Measurements from ENCODE around the gene ITGAD.
A peak's percentile ranks its signal among the peaks of the same experiment; 100 is the strongest.

ITGAD gene

DNA sequence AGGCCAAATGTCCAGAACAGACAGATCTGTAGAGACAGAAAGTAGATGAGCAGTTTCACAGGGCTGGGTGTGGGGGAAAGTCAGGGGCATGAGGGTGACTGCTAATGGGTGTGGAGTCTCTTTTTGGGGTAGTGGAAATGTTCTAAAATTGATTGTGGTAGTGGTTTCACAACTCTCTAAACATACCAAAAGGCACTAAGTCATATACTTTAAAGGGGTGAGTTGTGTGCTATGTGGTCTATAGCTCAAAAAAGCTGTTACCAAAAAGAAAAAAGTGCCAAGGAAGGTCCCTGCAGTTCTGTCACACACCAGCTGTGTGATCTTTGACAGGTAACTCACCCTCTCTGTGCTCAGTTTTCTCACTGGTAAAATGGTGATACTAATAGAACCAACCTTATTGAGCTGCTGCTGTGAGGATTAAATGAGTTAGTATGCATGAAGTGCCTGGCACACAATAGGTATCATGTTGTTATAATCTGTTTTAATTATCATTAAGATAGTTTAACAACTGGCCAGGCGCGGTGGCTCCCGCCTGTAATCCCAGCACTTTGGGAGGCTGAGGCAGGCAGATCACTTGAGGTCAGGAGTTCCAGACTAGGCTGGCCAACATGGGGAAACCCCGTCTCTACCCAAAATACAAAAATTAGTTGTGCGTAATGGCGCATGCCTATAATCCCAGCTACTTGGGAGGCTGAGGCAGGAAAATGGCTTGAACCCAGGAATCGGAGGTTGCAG lies 27.8 kb upstream of the ITGAD start:
- no peak for DNase-seq

GRCh38 chr16:31367853-31368252 lies 25.3 kb upstream of the ITGAD start:
- DNase-seq = peak in 1 of 14 donors; percentile 10

DNA sequence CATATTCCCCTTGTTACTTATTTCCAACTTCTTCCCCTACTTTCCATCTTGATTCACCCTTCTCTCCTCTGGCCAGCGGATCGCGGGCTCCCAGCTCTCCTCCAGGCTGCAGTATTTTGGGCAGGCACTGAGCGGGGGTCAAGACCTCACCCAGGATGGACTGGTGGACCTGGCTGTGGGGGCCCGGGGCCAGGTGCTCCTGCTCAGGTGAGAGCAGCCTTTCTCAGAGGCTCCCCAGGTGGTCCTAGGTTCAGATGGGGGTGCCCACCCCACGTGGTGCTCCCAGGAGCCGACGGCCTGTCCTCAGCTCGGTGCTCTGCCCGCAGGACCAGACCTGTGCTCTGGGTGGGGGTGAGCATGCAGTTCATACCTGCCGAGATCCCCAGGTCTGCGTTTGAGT lies 22.1 kb upstream of the ITGAD start:
- no peak for DNase-seq

DNA sequence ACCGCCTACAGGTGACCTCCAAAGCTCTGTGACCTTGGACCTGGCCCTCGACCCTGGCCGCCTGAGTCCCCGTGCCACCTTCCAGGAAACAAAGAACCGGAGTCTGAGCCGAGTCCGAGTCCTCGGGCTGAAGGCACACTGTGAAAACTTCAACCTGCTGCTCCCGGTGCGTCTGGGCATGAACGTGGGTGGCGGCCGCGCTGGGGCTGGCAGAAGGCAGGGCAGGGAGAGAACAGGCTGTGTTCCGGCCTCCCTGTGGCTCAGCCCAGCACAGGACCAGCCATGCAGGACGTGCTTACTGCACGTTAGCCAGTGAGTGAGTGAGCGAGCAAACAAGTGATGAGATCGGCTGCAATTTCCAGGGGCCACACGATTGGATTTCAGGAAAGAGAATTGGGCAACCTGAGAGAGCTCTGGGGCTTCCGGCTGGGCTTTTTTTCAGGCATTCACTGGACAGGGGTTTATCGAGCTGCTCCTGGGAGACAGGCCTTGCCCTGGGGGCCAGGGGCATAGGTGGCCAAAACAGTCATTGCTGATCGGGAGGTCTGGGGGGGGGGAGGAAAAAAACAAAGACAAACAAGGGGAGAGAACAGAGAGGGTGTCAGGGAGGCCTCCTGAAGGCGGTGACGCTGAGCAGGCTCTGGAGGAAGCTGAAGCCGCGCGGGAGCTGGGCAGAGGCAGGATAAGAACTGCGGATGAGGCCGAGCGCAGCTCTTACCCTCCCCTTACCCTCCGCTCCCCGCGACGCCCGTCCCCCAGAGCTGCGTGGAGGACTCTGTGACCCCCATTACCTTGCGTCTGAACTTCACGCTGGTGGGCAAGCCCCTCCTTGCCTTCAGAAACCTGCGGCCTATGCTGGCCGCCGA lies 21.3 kb upstream of the ITGAD start:
- DNase-seq = peak in 1 of 14 donors; percentile 35

DNA sequence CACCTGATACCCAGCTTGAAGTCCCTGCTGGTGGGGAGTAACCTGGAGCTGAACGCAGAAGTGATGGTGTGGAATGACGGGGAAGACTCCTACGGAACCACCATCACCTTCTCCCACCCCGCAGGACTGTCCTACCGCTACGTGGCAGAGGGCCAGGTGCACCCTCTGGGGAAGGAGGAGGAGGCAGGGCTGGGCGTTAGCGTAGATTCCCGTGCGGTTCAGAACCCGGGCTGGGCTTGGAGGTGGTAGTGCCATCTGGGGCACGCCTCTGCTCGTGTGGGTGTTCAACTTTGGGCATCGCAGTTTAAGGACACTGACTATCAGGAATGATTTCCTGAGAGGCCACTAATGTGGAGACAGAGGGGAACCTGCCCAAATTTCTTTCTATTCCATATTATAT lies 19.9 kb upstream of the ITGAD start:
- no peak for DNase-seq

- DNase-seq = no peak
Observed at GRCh38 chr16:31375231-31375630, 17.9 kb upstream of the ITGAD start.

- no peak for DNase-seq
Observed at GRCh38 chr16:31376705-31377104, 16.4 kb upstream of the ITGAD start.

DNA sequence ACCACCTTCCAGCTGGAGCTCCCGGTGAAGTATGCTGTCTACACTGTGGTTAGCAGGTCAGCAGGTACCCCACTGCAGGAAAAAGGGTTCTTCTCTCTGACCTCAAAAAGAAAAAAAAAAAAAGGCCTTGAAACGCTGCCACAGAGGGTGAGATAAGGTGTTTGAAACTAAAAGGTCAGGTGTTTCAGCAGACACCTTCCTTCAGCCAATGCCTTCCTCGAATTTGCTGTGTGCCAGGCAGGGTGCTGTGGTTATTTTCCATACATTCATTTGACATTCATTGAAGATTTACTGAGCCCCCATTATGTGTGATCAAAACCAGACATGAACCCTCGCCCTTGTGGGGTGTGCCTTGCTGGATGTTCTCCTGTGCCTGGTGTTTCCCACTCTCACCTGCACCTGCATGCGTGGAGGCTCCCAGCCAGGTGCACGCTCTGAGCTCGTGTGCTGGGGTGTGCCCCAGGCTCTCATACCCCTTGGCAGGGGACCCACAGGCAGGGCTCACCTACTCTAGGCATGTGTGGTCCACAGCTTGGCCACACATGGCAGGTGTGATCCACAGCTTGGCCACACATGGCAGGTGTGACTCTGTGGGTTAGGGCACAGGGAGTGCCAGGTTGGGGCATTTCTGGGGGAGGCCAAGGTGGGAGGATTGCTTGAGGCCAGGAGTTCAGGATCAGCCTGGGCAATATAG lies 15.8 kb upstream of the ITGAD start:
- no peak for DNase-seq

DNA sequence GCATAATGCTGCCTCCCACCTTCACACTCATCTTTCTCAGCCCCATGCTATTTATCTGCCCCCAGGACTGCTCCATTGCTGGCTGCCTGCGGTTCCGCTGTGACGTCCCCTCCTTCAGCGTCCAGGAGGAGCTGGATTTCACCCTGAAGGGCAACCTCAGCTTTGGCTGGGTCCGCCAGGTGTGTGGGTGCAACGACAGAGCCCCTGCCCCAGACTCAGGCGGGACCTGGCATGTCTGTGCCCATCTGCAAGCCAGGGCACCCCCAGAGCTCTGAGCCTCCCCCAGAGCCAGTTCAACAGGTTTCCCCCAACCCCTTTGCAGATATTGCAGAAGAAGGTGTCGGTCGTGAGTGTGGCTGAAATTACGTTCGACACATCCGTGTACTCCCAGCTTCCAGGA lies 12.9 kb upstream of the ITGAD start:
- DNase-seq = no peak

- DNase-seq = peak in 5 of 14 donors; percentile 2 to 55 (median 14)
Observed at GRCh38 chr16:31382485-31383161, 10.5 kb upstream of the ITGAD start.

DNA sequence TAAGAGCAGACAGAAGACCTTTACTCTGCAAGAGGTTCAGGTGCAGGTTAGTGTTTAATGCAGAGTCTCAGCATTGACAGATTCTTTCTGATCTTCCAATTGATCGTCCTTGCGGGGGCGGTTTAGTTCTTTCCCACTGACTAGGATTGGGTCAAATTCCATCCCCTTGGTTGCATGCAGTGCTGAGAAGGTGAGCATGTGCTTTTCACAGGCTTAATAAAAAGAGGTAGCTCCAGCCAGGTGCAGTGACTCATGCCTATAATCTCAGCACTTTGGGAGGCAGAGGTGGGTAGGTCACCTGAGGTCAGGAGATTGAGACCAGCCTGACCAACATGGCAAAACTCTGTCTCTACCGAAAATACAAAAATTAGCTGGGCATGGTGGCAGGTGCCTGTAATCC lies 7.5 kb upstream of the ITGAD start:
- no peak for DNase-seq

DNA sequence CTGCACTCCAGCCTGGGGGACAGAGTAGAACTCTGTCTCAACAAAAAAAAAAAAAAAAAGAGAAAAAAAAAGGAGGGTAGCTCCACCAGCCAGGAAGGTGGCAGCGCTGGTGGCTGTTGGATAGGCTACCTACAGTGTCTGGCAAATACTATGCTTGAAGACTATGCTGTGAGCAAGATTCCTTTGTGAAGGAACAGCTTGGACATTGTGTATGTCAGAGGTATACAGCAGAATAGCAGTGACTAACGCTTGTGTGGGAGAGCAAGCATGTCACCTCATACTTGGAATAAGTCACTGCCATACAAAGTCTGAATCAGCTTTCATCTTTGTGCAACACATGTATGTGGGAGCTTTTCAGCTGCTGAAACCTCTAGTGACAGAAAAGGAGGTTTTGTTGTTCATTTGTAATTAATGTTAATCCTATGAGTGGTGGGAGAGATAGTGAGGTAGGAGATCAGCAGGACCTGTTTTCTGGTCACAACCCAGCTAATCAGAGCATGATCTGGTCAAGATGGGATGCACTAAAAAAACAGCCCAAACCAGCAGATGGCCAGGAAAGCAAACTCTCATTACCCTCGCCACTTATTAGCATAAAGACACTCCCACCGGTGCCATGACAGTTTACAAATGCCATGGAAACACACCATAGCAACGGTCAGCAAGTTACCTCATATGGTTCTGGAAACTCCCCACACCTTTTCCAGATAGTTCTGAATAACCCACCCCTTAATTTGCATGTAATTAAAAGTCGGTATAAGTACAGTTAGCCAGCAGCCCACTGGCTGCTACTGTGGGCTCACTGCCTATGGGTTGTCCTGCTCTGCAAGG lies 6.8 kb upstream of the ITGAD start:
- peak in 1 of 14 donors; percentile 13 for DNase-seq

- DNase-seq = no peak
Observed at GRCh38 chr16:31388535-31388934, 4.6 kb upstream of the ITGAD start.

- no peak for DNase-seq
Observed at GRCh38 chr16:31390504-31391041, 2.6 kb upstream of the ITGAD start.

- DNase-seq = peak in 3 of 14 donors; percentile 2 to 13 (median 6)
Observed at GRCh38 chr16:31395647-31396046, 2.5 kb downstream of the ITGAD start.

DNA sequence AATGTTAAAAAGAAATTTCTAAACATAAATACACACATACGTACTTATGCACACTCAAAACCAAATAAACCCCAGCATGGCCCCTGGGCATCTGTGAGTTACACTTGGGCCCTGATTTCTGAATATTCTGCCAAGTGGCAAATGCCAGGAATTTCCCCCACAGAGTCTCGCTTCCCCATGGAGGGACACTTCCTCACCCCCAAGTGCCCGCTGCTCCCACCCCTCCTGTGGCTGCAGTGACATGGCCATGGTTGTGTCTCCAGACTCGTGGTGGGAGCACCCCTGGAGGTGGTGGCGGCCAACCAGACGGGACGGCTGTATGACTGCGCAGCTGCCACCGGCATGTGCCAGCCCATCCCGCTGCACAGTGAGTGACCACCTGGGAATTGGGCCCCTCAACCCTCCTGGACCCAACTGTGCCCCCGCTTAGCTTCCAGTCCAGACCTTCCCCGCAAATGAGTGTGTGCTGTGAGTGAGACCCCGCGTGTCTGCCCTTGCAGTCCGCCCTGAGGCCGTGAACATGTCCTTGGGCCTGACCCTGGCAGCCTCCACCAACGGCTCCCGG lies 4.0 kb downstream of the ITGAD start:
- DNase-seq = no peak

DNA sequence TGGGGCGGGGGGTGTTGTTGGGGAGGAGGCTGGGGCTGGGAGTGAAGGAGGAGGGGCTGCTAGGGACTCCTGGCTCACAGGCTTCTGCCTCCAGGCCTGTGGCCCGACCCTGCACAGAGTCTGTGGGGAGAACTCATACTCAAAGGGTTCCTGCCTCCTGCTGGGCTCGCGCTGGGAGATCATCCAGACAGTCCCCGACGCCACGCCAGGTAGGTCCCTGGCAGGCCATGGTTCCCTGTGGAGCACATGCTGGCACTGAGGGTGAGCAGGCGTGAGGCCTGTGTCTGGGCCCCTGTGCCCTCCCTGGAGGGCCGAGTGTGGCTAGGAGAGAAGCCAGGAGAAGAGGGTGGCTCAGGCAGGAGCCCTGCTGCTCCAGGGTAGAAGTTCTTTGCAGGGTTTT lies 4.6 kb downstream of the ITGAD start:
- DNase-seq = no peak

DNA sequence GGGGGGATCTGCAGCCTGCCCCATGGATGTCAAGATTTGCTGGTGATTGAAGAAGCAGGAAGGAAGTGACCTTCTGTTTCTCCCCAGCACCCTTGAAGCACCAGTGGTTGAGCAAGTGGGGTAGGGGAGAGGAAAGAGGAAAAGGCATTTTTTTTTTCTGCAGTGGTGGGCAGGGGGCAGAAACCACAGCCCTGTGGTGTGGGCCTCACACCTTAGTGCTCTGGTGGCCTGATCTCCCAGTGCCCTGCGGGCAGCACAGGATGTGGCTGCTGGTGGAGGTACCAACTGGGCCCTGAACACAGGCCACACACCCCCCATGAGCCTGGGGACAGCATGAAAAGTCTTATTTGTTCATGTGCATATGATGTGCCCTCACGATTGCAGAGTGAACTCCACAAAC lies 7.1 kb downstream of the ITGAD start:
- no peak for DNase-seq

DNA sequence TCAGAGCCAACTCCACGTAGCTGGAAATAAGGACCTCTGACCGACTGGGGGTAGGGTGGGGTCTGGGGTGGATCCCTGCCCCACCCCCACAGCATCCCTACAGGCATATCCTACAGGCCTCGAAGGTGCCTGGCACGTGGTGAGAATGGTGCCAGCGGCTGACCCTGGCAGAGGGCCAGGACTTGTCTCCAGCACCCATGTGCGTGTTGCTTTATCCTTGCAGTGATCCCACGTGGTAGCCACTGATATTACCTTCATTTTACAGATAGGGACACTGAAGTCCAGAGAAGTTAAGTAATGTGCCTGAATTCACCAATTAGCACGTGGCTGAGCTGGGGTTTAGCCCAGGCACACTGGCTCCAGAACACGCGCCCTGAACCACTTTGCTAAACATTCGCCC lies 8.3 kb downstream of the ITGAD start:
- no peak for DNase-seq

GRCh38 chr16:31402687-31403086 lies 9.6 kb downstream of the ITGAD start:
- DNase-seq = no peak
